ENCODE data around the gene C14orf119. TPM values are rescaled to one million over a fixed set of nuclear protein-coding genes. Genes with fewer than 3 reads are reported as not detected.

Gene C14orf119
- total RNA-seq, 1 experiment from 2014 or later: 45.7 TPM

- no peak for DNase-seq (ENCODE audit: extremely low read depth, low read depth)
Measured at GRCh38 chr14:23060536-23061260, 34.6 kb upstream of the C14orf119 start.

- peak; percentile 67 for DNase-seq (ENCODE audit: extremely low read depth, low read depth)
Measured at GRCh38 chr14:23062002-23062401, 33.3 kb upstream of the C14orf119 start.

- no peak for DNase-seq (ENCODE audit: extremely low read depth, low read depth)
Measured at GRCh38 chr14:23063601-23064000, 31.7 kb upstream of the C14orf119 start.

GRCh38 chr14:23066368-23066767 is 28.9 kb upstream of the C14orf119 start:
- DNase-seq (ENCODE audit: extremely low read depth, low read depth): no peak

GRCh38 chr14:23066855-23067744 is 28.2 kb upstream of the C14orf119 start:
- no peak for DNase-seq (ENCODE audit: extremely low read depth, low read depth)

- DNase-seq (ENCODE audit: extremely low read depth, low read depth): no peak
Measured at GRCh38 chr14:23067847-23068788, 27.2 kb upstream of the C14orf119 start.

- DNase-seq (ENCODE audit: extremely low read depth, low read depth): peak; percentile 92
Measured at GRCh38 chr14:23068789-23069412, 26.4 kb upstream of the C14orf119 start.

- no peak for DNase-seq (ENCODE audit: extremely low read depth, low read depth)
Measured at GRCh38 chr14:23069413-23069806, 25.9 kb upstream of the C14orf119 start.

- DNase-seq (ENCODE audit: extremely low read depth, low read depth): no peak
Measured at GRCh38 chr14:23070262-23071129, 24.8 kb upstream of the C14orf119 start.

- peak; percentile 83 for DNase-seq (ENCODE audit: extremely low read depth, low read depth)
Measured at GRCh38 chr14:23071244-23071920, 23.9 kb upstream of the C14orf119 start.

GRCh38 chr14:23071921-23072539 is 23.3 kb upstream of the C14orf119 start:
- DNase-seq (ENCODE audit: extremely low read depth, low read depth): no peak

- DNase-seq (ENCODE audit: extremely low read depth, low read depth): no peak
Measured at GRCh38 chr14:23074906-23075305, 20.4 kb upstream of the C14orf119 start.

- no peak for DNase-seq (ENCODE audit: extremely low read depth, low read depth)
Measured at GRCh38 chr14:23076785-23077408, 18.4 kb upstream of the C14orf119 start.

- DNase-seq (ENCODE audit: extremely low read depth, low read depth): no peak
Measured at GRCh38 chr14:23077962-23078361, 17.3 kb upstream of the C14orf119 start.

GRCh38 chr14:23078692-23079116 is 16.6 kb upstream of the C14orf119 start:
- peak; percentile 78 for DNase-seq (ENCODE audit: extremely low read depth, low read depth)

- no peak for DNase-seq (ENCODE audit: extremely low read depth, low read depth)
Measured at GRCh38 chr14:23079716-23080115, 15.6 kb upstream of the C14orf119 start.

GRCh38 chr14:23080474-23080873 is 14.8 kb upstream of the C14orf119 start:
- no peak for DNase-seq (ENCODE audit: extremely low read depth, low read depth)

GRCh38 chr14:23085458-23085857 is 9.8 kb upstream of the C14orf119 start:
- no peak for DNase-seq (ENCODE audit: extremely low read depth, low read depth)
